ENCODE data around the gene MCHR1.

- TF ChIP-seq POLR2AphosphoS5 (IDR thresholded peaks at IDR 0.05) (peak in 1 of 2 donors; percentile 61), CTCF (IDR thresholded peaks at IDR 0.05) (no peak)
Measured at GRCh38 chr22:40668611-40669411, 10.5 kb upstream of the MCHR1 start.
